GM18507 (cell line): ENCODE measurements around the gene ZNF276.
"Not testable (repeated sequence)": the region's sequence is repeated elsewhere in the genome, so short reads cannot be mapped to it uniquely, and the experiment has no call there.

ENCODE experiments used
- DNase-seq: peaks from one replicate; pipeline ENCODE4 v3.0.0; 2011; ENCODE audit warnings: low read depth; ENCODE audit not compliant: insufficient read length; ENCODE audit errors: extremely low spot score
- FAIRE-seq: peaks from 2 replicates; lab custom pipeline; 2011; peaks lifted over from hg19 to GRCh38; lab: Jason Lieb, UNC

Gene ZNF276

GRCh38 chr16:89695086-89695874 lies 26.1 kb upstream of the ZNF276 start:
- FAIRE-seq: no peak
- DNase-seq: no peak

GRCh38 chr16:89695875-89696669 lies 25.3 kb upstream of the ZNF276 start:
- FAIRE-seq (no peak), DNase-seq (no peak)

- DNase-seq (no peak), FAIRE-seq (peak; percentile 53)
Observed at GRCh38 chr16:89696670-89697128, 24.6 kb upstream of the ZNF276 start.

GRCh38 chr16:89697161-89697615 lies 24.1 kb upstream of the ZNF276 start:
- FAIRE-seq (no peak), DNase-seq (no peak)

GRCh38 chr16:89697616-89698331 lies 23.6 kb upstream of the ZNF276 start:
- FAIRE-seq: no peak

GRCh38 chr16:89698717-89699116 lies 22.6 kb upstream of the ZNF276 start:
- FAIRE-seq, DNase-seq: not testable (repeated sequence)

More at GRCh38 chr16:89697616-89698331, 23.6 kb upstream of the ZNF276 start:
- no peak for DNase-seq

GRCh38 chr16:89699629-89700099 lies 21.7 kb upstream of the ZNF276 start:
- DNase-seq, FAIRE-seq: not testable (repeated sequence)

- DNase-seq (peak; percentile 94), FAIRE-seq (peak; percentile 96)
Observed at GRCh38 chr16:89700100-89700648, 21.2 kb upstream of the ZNF276 start.

GRCh38 chr16:89700649-89701424 lies 20.5 kb upstream of the ZNF276 start:
- FAIRE-seq (no peak), DNase-seq (no peak)

GRCh38 chr16:89701425-89702406 lies 19.6 kb upstream of the ZNF276 start, which contains the start of gene SPATA2L:
SPATA2L (minus strand) TSS chr16:89701705; CDS start chr16:89701232, 473 bp downstream.
- peak; percentile 95 for FAIRE-seq

GRCh38 chr16:89704281-89704680 lies 17.1 kb upstream of the ZNF276 start:
- FAIRE-seq: no peak
- DNase-seq: no peak

More at GRCh38 chr16:89701425-89702406, 19.6 kb upstream of the ZNF276 start, which contains the start of gene SPATA2L:
- peak; percentile 97 for DNase-seq

- DNase-seq: no peak
- FAIRE-seq: no peak
Observed at GRCh38 chr16:89705006-89705405, 16.3 kb upstream of the ZNF276 start.

- no peak for FAIRE-seq
- no peak for DNase-seq
Observed at GRCh38 chr16:89706518-89707260, 14.6 kb upstream of the ZNF276 start.

- no peak for DNase-seq
- FAIRE-seq: no peak
Observed at GRCh38 chr16:89707695-89708094, 13.6 kb upstream of the ZNF276 start.

- FAIRE-seq (no peak), DNase-seq (no peak)
Observed at GRCh38 chr16:89708481-89708931, 12.8 kb upstream of the ZNF276 start.

GRCh38 chr16:89709166-89709565 lies 12.2 kb upstream of the ZNF276 start:
- no peak for FAIRE-seq
- DNase-seq: no peak
